HG02884 (cell line): ENCODE data around the gene CRYGA.
A peak's percentile ranks its signal among the peaks of the same experiment; 100 is the strongest.

Source experiments
- ATAC-seq: cut with Tn5 transposase; IDR thresholded peaks from one replicate; pipeline ENCODE4 v1.9.1; 2021; ENCODE audit warnings: mild to moderate bottlenecking, moderate library complexity; ENCODE audit not compliant: unreplicated experiment

CRYGA gene

DNA sequence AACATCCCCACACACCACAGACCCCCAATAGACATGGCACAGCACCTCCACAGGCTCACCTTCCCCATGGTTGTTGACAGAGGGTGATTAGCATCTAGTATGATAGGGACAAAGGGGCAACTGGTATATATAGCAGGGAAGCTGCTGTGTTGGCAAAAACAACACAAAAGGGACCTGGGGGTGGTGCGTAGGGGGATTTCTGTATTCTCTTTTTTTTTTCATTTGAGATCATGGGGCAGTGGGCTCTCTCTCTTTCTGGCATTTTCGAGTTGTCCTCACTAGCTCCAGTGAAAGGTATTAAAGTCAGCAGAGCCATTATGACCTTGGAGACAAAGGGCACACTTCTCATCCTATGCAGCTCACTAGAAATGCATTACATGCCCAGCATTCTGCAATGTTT is at the start of gene CRYGA:
CRYGA (minus strand) TSS at position 101 of the 400 bp plus-strand sequence; CDS start at position 68, 33 bp downstream.
- ATAC-seq: no peak

DNA sequence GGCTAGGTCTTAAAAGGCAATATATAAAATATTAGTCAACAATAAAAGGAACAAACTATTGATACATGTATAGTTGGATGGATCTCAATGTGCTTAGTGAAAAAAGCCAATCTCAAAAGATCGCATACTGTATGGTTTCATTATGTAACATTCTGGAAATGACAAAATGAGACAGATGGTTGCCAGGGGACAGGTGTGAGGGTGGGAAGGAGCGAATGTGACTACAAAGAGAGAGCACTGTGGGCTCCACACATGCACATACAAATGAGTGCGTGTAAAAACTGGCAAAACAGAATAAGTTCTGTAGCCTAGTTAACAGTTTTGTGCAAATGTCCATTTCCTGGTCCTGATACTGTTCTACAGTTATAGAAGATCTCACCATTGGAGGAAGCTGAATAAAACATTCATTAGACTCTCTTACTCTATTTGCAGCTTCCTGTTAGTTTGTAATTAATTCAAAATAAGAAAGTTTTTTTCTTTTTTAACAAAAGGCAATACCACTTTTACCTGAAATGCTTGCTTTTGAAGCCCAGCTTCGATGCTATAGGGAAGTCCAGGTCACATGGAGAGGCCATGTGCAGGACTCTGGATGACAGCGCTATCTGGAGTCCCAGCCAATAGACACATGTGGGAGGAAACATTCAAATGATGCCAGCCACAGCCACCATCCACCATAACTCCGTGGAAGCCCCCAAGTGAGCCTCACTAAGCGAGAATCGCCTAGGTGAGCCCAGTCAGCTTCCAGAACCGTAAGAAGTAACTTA is 47.5 kb upstream of the CRYGA start:
- no peak for ATAC-seq

DNA sequence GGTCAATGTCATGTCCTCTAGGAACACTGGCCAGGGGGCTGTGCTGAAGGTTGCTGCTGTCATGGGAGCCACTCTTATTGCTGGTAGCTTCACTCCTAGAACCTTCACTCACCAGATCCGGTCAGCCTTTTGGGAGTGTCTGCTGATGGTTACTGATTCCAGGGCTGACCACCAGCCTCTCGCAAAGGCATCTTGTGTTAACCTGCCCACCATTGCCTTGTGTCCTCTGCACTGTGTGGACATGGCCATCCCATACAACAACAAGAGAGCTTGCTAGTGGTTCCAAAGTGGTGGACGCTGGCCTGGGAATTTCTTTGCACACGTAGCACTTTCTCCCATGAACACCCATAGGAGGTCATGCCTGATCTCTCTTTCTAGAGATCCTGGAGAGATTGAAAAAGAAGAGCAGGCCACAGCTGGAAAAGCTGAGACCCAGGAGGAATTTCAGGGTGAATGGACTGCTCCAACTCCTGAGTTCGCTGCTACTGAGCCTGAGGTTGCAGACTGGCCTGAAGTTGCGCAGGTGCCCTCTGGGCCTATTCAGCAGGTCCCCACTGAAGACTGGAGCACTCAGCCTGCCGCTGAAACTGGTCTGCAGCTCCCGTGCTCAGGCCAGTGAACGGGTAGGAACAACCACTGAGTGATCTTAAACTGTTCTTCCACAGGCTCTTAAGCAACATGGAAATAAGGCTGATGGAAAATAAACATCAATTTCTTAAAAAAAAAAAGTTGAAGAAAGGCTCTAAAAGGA is 45.1 kb upstream of the CRYGA start:
- no peak for ATAC-seq

- no peak for ATAC-seq
Measured at GRCh38 chr2:208207769-208208168, 44.4 kb upstream of the CRYGA start.

GRCh38 chr2:208204166-208204565 is 40.8 kb upstream of the CRYGA start:
- no peak for ATAC-seq

DNA sequence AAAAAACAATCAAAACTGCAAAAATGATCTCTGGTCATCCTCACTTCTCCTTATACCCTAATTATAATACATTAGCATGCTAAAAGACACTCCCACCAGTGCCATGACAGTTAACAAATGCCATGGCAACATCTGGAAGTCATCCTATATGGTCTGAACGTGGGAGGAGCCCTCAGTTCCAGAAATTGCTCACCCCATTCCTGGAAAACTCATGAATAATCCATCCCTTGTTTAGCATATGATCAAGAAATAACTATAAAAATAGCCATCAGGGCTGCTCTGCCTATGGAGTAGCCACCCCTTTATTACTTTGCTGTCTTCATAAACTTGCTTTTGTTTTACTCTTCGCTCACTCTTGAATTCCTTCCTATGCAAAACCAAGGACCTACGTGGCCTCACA is 32.1 kb upstream of the CRYGA start:
- no peak for ATAC-seq

GRCh38 chr2:208192611-208193236 is 29.3 kb upstream of the CRYGA start:
- ATAC-seq: no peak

- no peak for ATAC-seq
Measured at GRCh38 chr2:208189810-208190503, 26.6 kb upstream of the CRYGA start, which contains the start of gene C2orf80. Gene C2orf80 (minus strand): TSS chr2:208190030. CDS start chr2:208186986, 3,044 bp downstream.

GRCh38 chr2:208189069-208189809 is 25.9 kb upstream of the CRYGA start:
- no peak for ATAC-seq

GRCh38 chr2:208186893-208187292 is 23.5 kb upstream of the CRYGA start:
- ATAC-seq: no peak

GRCh38 chr2:208186465-208186864 is 23.1 kb upstream of the CRYGA start:
- no peak for ATAC-seq

DNA sequence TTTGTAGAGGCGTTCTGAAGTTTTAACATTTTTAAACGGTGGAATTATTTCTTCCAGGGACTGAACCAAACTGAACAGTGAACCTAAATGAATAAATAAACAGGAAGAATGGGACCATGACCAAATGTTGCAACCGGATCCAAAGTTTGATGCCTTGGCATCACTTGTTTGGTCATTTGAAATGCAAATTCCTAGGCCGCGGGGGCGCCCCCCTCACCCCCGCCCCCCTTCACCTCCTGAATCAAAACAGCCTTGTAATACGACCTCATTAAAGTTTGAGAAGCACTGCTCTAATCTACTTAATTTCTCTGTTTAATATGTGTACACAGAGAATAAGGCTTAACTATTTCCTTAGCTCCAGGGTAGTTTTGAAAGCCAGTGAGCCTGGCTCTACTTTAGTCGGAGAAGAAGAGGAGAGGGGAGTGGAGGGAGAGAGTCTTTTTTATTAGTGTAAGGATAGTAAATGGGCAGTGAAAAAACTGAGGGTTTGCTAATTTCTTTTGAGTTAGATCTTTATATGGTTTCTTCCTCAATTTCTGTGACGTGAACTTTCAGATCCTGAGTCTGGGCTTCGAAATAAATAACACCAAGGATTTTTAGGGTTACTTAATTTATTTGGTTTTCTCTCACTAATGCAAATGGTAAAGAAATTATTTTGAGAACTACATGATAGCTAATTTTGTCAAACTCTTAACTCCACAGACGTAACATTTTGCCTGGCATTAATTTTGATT is 20.8 kb upstream of the CRYGA start:
- ATAC-seq: no peak

GRCh38 chr2:208183526-208183925 is 20.1 kb upstream of the CRYGA start:
- no peak for ATAC-seq

- no peak for ATAC-seq
Measured at GRCh38 chr2:208182835-208183234, 19.4 kb upstream of the CRYGA start.

GRCh38 chr2:208179028-208179609 is 15.7 kb upstream of the CRYGA start:
- ATAC-seq: no peak

- no peak for ATAC-seq
Measured at GRCh38 chr2:208175840-208176153, 12.4 kb upstream of the CRYGA start.

- peak; percentile 100 for ATAC-seq
Measured at GRCh38 chr2:208175069-208175839, 11.9 kb upstream of the CRYGA start.

GRCh38 chr2:208174144-208174543 is 10.8 kb upstream of the CRYGA start:
- no peak for ATAC-seq

DNA sequence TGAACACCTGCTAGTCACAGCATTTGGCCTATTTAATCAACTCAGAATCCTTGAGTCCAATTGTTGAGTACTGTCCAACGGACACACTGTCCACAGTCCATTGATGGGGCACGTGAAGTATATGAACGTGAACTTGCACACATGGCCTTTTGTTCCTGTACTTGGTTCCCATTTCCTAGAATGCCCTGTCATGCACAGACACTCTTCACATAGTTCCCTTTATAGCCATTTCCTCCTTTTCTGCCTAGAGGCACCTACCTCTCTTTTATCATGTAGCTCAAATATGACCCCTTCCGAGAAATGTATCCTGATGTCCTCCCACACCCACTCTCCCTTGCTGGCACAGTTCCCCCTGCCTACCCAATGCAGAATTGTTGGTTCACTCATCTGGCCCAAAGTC is 8.7 kb upstream of the CRYGA start:
- ATAC-seq: no peak
